OCI-LY3 (cell line): ENCODE results near the gene ACAN.

Experiments
- CTCF ChIP-seq: fragments of 200-600, 300-600 bp; sonication (generic); IDR thresholded peaks from 2 replicates; pipeline ENCODE4 v1.5.1; 2014; ENCODE audit warnings: antibody characterized with exemption, low read length, low read depth
- EZH2phosphoT487 ChIP-seq: fragments of 200-600 bp; shearing (Covaris generic); IDR thresholded peaks from 2 replicates; pipeline ENCODE4 v1.6.1; 2018; ENCODE audit warnings: antibody characterized with exemption, mixed run types, low read depth

GRCh38 chr15:88882785-88883184 is 79.5 kb downstream of the ACAN start:
- no peak for TF ChIP-seq CTCF
- TF ChIP-seq EZH2phosphoT487 = no peak
